ENCODE measurements around the gene EPHA10.

GRCh38 chr1:37728416-37728815 lies 36.5 kb downstream of the EPHA10 start:
- TF ChIP-seq CTCF (IDR thresholded peaks at IDR 0.05 in 8 of 11, conservative IDR thresholded peaks at IDR 0.05 in 3 of 11) (no peak), POLR2A (IDR thresholded peaks at IDR 0.05) (no peak)

Data from spleen (tissue), 7 donors.